Measurements from ENCODE around the gene SLC5A10.
"Not testable (repeated sequence)": the region's sequence is repeated elsewhere in the genome, so short reads cannot be mapped to it uniquely, and the experiment has no call there.

Gene SLC5A10

GRCh38 chr17:18921912-18922451, 30.0 kb upstream of the SLC5A10 start:
- H3K4me1 ChIP-seq (ENCODE audit: control insufficient read depth, insufficient read depth, low read length): no peaks in the 10 kb centered on the region
- H3K36me3 ChIP-seq (ENCODE audit: control insufficient read depth, insufficient read depth, low read length): peaks cover 16% of the 10 kb centered on the region
- H3K9me3 ChIP-seq (ENCODE audit: control insufficient read depth, low read length): no peaks in the 10 kb centered on the region
- H3K27me3 ChIP-seq (ENCODE audit: control insufficient read depth, insufficient read depth, low read length, poor library complexity, severe bottlenecking): no peaks in the 10 kb centered on the region
- H3K4me3 ChIP-seq (ENCODE audit: insufficient read depth, low read depth, low read length): no peak overlapping the region
- WGBS, 2 experiments: 97 to 100% methylated on average over 4 of the region's 4 CpGs
- H3K27ac ChIP-seq (ENCODE audit: insufficient read depth, low read depth, low read length, poor library complexity, severe bottlenecking): no peak overlapping the region

DNA sequence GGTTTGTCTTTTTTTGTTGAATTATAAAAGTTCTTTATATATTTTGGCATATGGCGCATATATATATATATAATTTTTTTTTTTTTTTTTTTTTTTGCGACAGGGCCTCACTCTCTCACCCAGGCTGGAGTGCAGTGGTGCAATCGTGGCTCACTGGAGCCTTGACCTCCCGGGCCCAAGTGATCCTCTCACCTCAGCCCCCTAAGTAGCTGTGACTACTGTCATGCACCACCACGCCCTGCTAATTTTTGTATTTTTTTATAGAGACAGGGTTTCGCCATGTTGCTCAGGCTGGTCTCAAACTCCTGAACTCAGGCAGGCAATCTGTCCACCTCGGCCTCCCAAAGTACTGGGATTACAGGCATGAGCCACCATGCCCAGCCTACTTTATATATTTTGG, 29.4 kb upstream of the SLC5A10 start:
- H3K4me1 ChIP-seq (ENCODE audit: control insufficient read depth, insufficient read depth, low read length); H3K9me3 ChIP-seq (ENCODE audit: control insufficient read depth, low read length); H3K27me3 ChIP-seq (ENCODE audit: control insufficient read depth, insufficient read depth, low read length, poor library complexity, severe bottlenecking); H3K27ac ChIP-seq (ENCODE audit: insufficient read depth, low read depth, low read length, poor library complexity, severe bottlenecking); H3K4me3 ChIP-seq (ENCODE audit: insufficient read depth, low read depth, low read length): not testable (repeated sequence)
- WGBS, 2 experiments: 94 to 95% methylated on average over 5 to 6 of the region's 7 CpGs
- H3K36me3 ChIP-seq (ENCODE audit: control insufficient read depth, insufficient read depth, low read length): peaks cover 16% of the 10 kb centered on the region

- no peaks in the 10 kb centered on the region for H3K9me3 ChIP-seq (ENCODE audit: control insufficient read depth, low read length)
- H3K27me3 ChIP-seq (ENCODE audit: control insufficient read depth, insufficient read depth, low read length, poor library complexity, severe bottlenecking): no peaks in the 10 kb centered on the region
- H3K4me3 ChIP-seq (ENCODE audit: insufficient read depth, low read depth, low read length): no peak overlapping the region
- 96 to 97% methylated on average over 1 of the region's 1 CpG for WGBS, 2 experiments
- H3K4me1 ChIP-seq (ENCODE audit: control insufficient read depth, insufficient read depth, low read length): no peaks in the 10 kb centered on the region
- peaks cover 18% of the 10 kb centered on the region for H3K36me3 ChIP-seq (ENCODE audit: control insufficient read depth, insufficient read depth, low read length)
- no peak overlapping the region for H3K27ac ChIP-seq (ENCODE audit: insufficient read depth, low read depth, low read length, poor library complexity, severe bottlenecking)
Observed at GRCh38 chr17:18925187-18925586, 26.8 kb upstream of the SLC5A10 start.

DNA sequence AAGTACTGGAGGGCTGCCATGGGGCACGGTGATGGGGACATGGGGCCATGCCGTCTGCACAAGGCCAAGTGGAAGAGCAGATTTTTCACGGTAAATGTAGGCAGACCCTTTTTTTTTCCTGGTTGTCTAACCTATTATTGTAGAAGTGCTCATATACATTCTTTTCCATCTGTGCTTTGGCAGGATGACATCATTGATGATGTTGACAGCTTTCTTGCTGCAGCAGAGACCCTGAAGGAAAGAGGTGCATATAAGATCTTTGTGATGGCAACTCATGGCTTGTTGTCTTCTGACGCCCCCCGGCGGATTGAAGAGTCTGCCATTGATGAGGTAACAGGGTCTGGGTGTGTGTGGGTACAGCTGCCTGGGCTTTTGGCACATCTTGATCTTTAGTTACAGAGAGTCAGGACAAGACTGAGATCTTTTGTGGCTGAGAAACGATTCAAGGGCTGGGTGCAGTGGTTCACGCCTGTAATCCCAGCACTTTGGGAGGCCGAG, 23.3 kb upstream of the SLC5A10 start:
- H3K9me3 ChIP-seq (ENCODE audit: control insufficient read depth, low read length): no peaks in the 10 kb centered on the region
- H3K4me3 ChIP-seq (ENCODE audit: insufficient read depth, low read depth, low read length): no peak overlapping the region
- no peak overlapping the region for H3K27ac ChIP-seq (ENCODE audit: insufficient read depth, low read depth, low read length, poor library complexity, severe bottlenecking)
- peaks cover 23% of the 10 kb centered on the region for H3K36me3 ChIP-seq (ENCODE audit: control insufficient read depth, insufficient read depth, low read length)
- H3K4me1 ChIP-seq (ENCODE audit: control insufficient read depth, insufficient read depth, low read length): no peaks in the 10 kb centered on the region
- WGBS, 2 experiments: 93 to 95% methylated on average over 9 of the region's 9 CpGs
- H3K27me3 ChIP-seq (ENCODE audit: control insufficient read depth, insufficient read depth, low read length, poor library complexity, severe bottlenecking): no peaks in the 10 kb centered on the region

- 94 to 95% methylated on average over 5 of the region's 5 CpGs for WGBS, 2 experiments
- H3K4me3 ChIP-seq (ENCODE audit: insufficient read depth, low read depth, low read length): no peak overlapping the region
- no peaks in the 10 kb centered on the region for H3K4me1 ChIP-seq (ENCODE audit: control insufficient read depth, insufficient read depth, low read length)
- H3K9me3 ChIP-seq (ENCODE audit: control insufficient read depth, low read length): no peaks in the 10 kb centered on the region
- no peak overlapping the region for H3K27ac ChIP-seq (ENCODE audit: insufficient read depth, low read depth, low read length, poor library complexity, severe bottlenecking)
- no peaks in the 10 kb centered on the region for H3K27me3 ChIP-seq (ENCODE audit: control insufficient read depth, insufficient read depth, low read length, poor library complexity, severe bottlenecking)
- peaks cover 18% of the 10 kb centered on the region for H3K36me3 ChIP-seq (ENCODE audit: control insufficient read depth, insufficient read depth, low read length)
Observed at GRCh38 chr17:18932360-18933055, 19.5 kb upstream of the SLC5A10 start.

- 92 to 94% methylated on average over 14 of the region's 14 CpGs for WGBS, 2 experiments
- H3K36me3 ChIP-seq (ENCODE audit: control insufficient read depth, insufficient read depth, low read length): peaks cover 16% of the 10 kb centered on the region
Observed at GRCh38 chr17:18933102-18934058, 18.6 kb upstream of the SLC5A10 start.

DNA sequence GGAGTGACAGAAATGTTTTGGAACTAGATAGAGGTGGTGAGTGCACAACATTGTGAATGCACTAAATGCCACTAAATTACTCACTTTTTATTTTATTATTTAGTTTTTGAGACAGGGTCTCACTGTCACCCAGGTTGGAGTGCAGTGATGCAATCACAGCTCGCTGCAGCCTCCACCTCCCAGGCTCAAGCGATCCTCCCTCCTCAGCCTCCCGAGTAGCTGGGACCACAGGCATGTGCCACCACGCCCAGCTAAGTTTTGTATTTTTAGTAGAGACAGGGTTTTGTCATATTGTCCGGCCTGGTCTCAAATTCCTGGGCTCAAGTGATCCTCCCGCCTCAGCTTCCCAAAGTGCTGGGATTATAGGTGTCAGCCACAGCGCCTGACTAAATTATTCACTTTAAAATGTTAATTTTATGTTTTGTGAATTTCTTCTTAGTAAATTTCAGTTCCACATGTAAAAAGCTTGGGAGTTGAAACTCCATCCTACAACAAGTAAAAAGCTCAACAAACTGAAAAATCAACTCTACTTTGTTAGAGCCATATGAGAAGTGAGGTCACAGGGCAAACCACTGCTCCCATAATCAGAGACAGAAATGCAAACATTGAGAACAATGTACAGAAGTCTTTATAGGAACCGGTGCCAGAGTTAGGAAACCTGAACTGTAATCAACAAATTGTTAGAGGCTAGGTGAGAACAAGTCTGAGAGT, 13.8 kb upstream of the SLC5A10 start:
- Histone ChIP-seq H3K27ac (ENCODE audit: insufficient read depth, low read depth, low read length, poor library complexity, severe bottlenecking) (no peak overlapping the region), H3K27me3 (ENCODE audit: control insufficient read depth, insufficient read depth, low read length, poor library complexity, severe bottlenecking) (no peaks in the 10 kb centered on the region), H3K36me3 (ENCODE audit: control insufficient read depth, insufficient read depth, low read length) (no peaks in the 10 kb centered on the region), H3K9me3 (ENCODE audit: control insufficient read depth, low read length) (no peaks in the 10 kb centered on the region), H3K4me1 (ENCODE audit: control insufficient read depth, insufficient read depth, low read length) (no peaks in the 10 kb centered on the region), H3K4me3 (ENCODE audit: insufficient read depth, low read depth, low read length) (no peak overlapping the region)
- 88 to 90% methylated on average over 7 to 8 of the region's 8 CpGs for WGBS, 2 experiments

More at GRCh38 chr17:18933102-18934058, 18.6 kb upstream of the SLC5A10 start:
- Histone ChIP-seq H3K27ac (ENCODE audit: insufficient read depth, low read depth, low read length, poor library complexity, severe bottlenecking) (no peak overlapping the region), H3K9me3 (ENCODE audit: control insufficient read depth, low read length) (no peaks in the 10 kb centered on the region), H3K4me3 (ENCODE audit: insufficient read depth, low read depth, low read length) (no peak overlapping the region), H3K4me1 (ENCODE audit: control insufficient read depth, insufficient read depth, low read length) (no peaks in the 10 kb centered on the region), H3K27me3 (ENCODE audit: control insufficient read depth, insufficient read depth, low read length, poor library complexity, severe bottlenecking) (no peaks in the 10 kb centered on the region)

GRCh38 chr17:18938692-18939023, 13.3 kb upstream of the SLC5A10 start:
- 80 to 88% methylated on average over 2 of the region's 2 CpGs for WGBS, 2 experiments
- no peaks in the 10 kb centered on the region for H3K27me3 ChIP-seq (ENCODE audit: control insufficient read depth, insufficient read depth, low read length, poor library complexity, severe bottlenecking)
- H3K4me1 ChIP-seq (ENCODE audit: control insufficient read depth, insufficient read depth, low read length): no peaks in the 10 kb centered on the region
- no peaks in the 10 kb centered on the region for H3K36me3 ChIP-seq (ENCODE audit: control insufficient read depth, insufficient read depth, low read length)
- no peak overlapping the region for H3K4me3 ChIP-seq (ENCODE audit: insufficient read depth, low read depth, low read length)
- no peaks in the 10 kb centered on the region for H3K9me3 ChIP-seq (ENCODE audit: control insufficient read depth, low read length)
- no peak overlapping the region for H3K27ac ChIP-seq (ENCODE audit: insufficient read depth, low read depth, low read length, poor library complexity, severe bottlenecking)

DNA sequence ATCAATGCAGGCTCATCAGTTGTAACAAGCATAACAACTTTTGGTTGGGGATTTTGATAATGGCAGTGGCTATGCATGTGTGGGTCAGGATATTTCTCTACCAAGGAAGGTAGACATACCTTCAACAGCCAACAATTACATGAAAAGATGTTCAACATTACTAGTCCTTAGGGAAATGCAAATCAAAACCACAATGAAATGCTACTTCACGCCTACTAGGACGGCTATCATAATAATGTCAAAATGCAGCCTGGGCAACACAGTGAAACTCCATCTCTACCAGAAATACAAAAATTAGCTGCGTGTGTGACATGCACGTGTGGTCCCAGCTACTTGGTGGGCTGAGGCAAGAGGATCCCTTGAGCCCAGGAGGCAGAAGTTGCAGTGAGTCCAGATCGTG, 7.3 kb upstream of the SLC5A10 start:
- Histone ChIP-seq H3K27ac (ENCODE audit: insufficient read depth, low read depth, low read length, poor library complexity, severe bottlenecking) (no peak overlapping the region), H3K27me3 (ENCODE audit: control insufficient read depth, insufficient read depth, low read length, poor library complexity, severe bottlenecking) (no peaks in the 10 kb centered on the region), H3K4me3 (ENCODE audit: insufficient read depth, low read depth, low read length) (no peak overlapping the region), H3K36me3 (ENCODE audit: control insufficient read depth, insufficient read depth, low read length) (no peaks in the 10 kb centered on the region), H3K4me1 (ENCODE audit: control insufficient read depth, insufficient read depth, low read length) (no peaks in the 10 kb centered on the region), H3K9me3 (ENCODE audit: control insufficient read depth, low read length) (no peaks in the 10 kb centered on the region)
- WGBS, 2 experiments: 88 to 92% methylated on average over 5 of the region's 5 CpGs
